Measurements from ENCODE around the gene SUSD6.

The SUSD6 gene

GRCh38 chr14:69763761-69764510 is 152.5 kb downstream of the SUSD6 start:
- no peak for DNase-seq (ENCODE audit: low spot score)

All from NAMALWA (cell line).